Spleen (tissue), 7 donors: ENCODE measurements around the gene ANXA7.

ENCODE experiments used
- CTCF ChIP-seq, 11 experiments: fragments of 200-600 bp in 7 of 11; fragments of 450-650 bp in 4 of 11; sonication (generic) in 4 of 11; IDR thresholded peaks in 8 of 11; conservative IDR thresholded peaks in 3 of 11; 1 replicate in 7 of 11; 2 replicates in 4 of 11; pipeline versions ENCODE4 v1.4.0 to v1.8.0; 2016 to 2021; ENCODE audit warnings: antibody characterized with exemption in 11 of 11, inconsistent platforms in 4 of 11, mild to moderate bottlenecking in 1 of 11
- POLR2A ChIP-seq, 3 donors: fragments of 450-650 bp; IDR thresholded peaks; one replicate each; pipeline ENCODE4 v1.5.1; 2017; ENCODE audit warnings: antibody characterized with exemption in 3 of 3, mild to moderate bottlenecking in 1 of 3
- donor health status: DM: no; HTN: no; CAD: no; lungs with moderate emphysema.
- donor health status: DM: no; HTN: no; CAD: no.
- donor health status: DM: no; HTN: no; CAD: no.

DNA sequence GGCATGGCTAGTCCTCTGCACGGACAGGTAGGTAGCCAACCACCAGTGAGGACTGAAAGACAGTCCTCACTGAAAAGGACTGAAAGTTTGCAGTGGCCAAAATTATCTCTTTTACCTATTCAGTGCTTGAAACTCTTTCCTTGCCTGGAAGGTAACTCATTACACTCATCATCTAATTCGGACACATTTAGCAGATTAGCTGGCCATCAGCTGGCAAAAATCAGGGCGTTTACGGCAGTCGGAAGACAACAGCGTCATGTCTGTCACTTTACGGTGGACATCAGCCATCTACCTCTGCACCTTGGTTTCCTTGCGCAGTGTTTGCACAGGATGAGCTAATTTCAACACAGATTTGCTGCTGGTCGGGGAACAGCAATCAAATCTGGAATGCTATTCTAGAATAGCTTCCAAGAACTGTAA, 740 bp downstream of the ANXA7 start:
- TF ChIP-seq CTCF (IDR thresholded peaks at IDR 0.05 in 8 of 11, conservative IDR thresholded peaks at IDR 0.05 in 3 of 11): no peak
- TF ChIP-seq POLR2A (IDR thresholded peaks at IDR 0.05): no peak
